Measurements from ENCODE around the gene MRTFA.

MRTFA gene

GRCh38 chr22:40407831-40408717 lies 228.4 kb downstream of the MRTFA start:
- DNase-seq = no peak

GRCh38 chr22:40407021-40407761 lies 229.3 kb downstream of the MRTFA start:
- no peak for DNase-seq

- no peak for DNase-seq
Measured at GRCh38 chr22:40406063-40406890, 230.2 kb downstream of the MRTFA start.

GRCh38 chr22:40405178-40406062 lies 231.1 kb downstream of the MRTFA start:
- no peak for DNase-seq

- DNase-seq = no peak
Measured at GRCh38 chr22:40404251-40405177, 232.0 kb downstream of the MRTFA start.

GRCh38 chr22:40403651-40404050 lies 232.9 kb downstream of the MRTFA start:
- DNase-seq = no peak

- DNase-seq = no peak
Measured at GRCh38 chr22:40403141-40403540, 233.4 kb downstream of the MRTFA start.

- no peak for DNase-seq
Measured at GRCh38 chr22:40401981-40402406, 234.5 kb downstream of the MRTFA start.

GRCh38 chr22:40401532-40401931 lies 235.0 kb downstream of the MRTFA start:
- DNase-seq = peak; percentile 41 to 72

- peak; percentile 67 to 77 for DNase-seq
Measured at GRCh38 chr22:40400159-40400558, 236.4 kb downstream of the MRTFA start.

- no peak for DNase-seq
Measured at GRCh38 chr22:40399621-40400020, 236.9 kb downstream of the MRTFA start.

GRCh38 chr22:40397396-40397795 lies 239.1 kb downstream of the MRTFA start:
- no peak for DNase-seq

GRCh38 chr22:40396882-40397281 lies 239.6 kb downstream of the MRTFA start:
- no peak for DNase-seq

- no peak for DNase-seq
Measured at GRCh38 chr22:40395607-40396006, 240.9 kb downstream of the MRTFA start.

GRCh38 chr22:40394607-40395006 lies 241.9 kb downstream of the MRTFA start:
- no peak for DNase-seq

GRCh38 chr22:40392618-40393017 lies 243.9 kb downstream of the MRTFA start:
- DNase-seq = no peak

GRCh38 chr22:40391417-40391816 lies 245.1 kb downstream of the MRTFA start:
- no peak for DNase-seq

- no peak for DNase-seq
Measured at GRCh38 chr22:40388231-40388630, 248.3 kb downstream of the MRTFA start.

GRCh38 chr22:40387746-40388145 lies 248.8 kb downstream of the MRTFA start:
- no peak for DNase-seq

GRCh38 chr22:40385036-40385782 lies 251.3 kb downstream of the MRTFA start:
- peak; percentile 58 to 59 for DNase-seq
